Measurements from ENCODE around the gene C12orf43.

Gene C12orf43

DNA sequence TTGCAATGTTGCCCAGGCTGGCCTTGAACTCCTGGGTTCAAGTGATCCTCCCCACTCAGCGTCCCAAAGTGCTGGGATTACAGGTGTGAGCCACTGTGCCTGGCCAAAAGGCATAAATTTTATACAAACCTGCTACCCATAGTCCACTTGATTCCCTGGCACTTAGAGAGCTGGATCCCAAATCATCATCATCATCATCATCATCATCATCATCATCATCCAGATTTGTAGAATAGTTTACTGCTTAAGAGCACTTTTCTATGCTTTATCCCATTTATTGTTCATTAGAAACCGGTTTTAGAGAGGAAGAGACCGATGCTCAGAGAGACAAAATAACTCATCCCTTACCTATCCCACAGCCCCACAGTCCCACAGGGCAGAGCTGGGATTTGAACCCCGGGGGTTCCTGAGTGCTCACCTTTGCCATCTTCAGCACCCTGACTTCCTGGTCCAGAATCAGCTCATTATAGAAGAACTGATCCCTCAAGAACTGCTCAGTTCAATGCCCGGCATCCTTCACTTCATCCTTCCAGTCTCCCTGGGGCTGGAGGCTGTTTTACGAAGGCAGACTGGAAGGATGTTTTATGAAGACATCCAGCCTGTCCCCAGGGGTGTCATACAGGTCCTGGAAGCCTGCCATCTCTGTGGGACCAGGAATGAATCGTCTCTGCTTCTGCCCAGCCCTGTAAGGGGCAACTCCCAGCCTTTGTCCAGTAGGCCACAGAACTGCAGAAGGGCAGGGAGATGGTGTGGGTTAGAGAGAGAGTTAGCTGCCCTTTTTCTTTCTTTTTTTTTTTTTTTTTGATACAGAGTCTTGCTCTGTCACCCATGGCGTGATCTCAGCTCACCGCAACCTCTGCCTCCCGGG, 43.0 kb upstream of the C12orf43 start:
- TF ChIP-seq BACH2 (CRISPR knock-in tag; IDR thresholded peaks at IDR 0.05; ENCODE audit: borderline replicate concordance) = no peak
- no peak for TF ChIP-seq CSDC2 (CRISPR knock-in tag; IDR thresholded peaks at IDR 0.05)
- TF ChIP-seq, protein P1, sequence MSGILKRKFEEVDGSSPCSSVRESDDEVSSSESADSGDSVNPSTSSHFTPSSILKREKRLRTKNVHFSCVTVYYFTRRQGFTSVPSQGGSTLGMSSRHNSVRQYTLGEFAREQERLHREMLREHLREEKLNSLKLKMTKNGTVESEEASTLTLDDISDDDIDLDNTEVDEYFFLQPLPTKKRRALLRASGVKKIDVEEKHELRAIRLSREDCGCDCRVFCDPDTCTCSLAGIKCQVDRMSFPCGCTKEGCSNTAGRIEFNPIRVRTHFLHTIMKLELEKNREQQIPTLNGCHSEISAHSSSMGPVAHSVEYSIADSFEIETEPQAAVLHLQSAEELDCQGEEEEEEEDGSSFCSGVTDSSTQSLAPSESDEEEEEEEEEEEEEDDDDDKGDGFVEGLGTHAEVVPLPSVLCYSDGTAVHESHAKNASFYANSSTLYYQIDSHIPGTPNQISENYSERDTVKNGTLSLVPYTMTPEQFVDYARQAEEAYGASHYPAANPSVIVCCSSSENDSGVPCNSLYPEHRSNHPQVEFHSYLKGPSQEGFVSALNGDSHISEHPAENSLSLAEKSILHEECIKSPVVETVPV (CRISPR knock-in tag; IDR thresholded peaks at IDR 0.05) = no peak
- TF ChIP-seq ZFP30 (CRISPR knock-in tag; IDR thresholded peaks at IDR 0.05) = no peak
- TF ChIP-seq TOX (CRISPR knock-in tag; IDR thresholded peaks at IDR 0.05; ENCODE audit: borderline replicate concordance) = no peak
- TF ChIP-seq ARNTL (CRISPR knock-in tag; IDR thresholded peaks at IDR 0.05; ENCODE audit: borderline replicate concordance, low read depth) = no peak
- TF ChIP-seq GLIS3 (CRISPR knock-in tag; IDR thresholded peaks at IDR 0.05) = no peak
- no peak for TF ChIP-seq ZNF8 (CRISPR knock-in tag; IDR thresholded peaks at IDR 0.05)
- TF ChIP-seq, protein P2, sequence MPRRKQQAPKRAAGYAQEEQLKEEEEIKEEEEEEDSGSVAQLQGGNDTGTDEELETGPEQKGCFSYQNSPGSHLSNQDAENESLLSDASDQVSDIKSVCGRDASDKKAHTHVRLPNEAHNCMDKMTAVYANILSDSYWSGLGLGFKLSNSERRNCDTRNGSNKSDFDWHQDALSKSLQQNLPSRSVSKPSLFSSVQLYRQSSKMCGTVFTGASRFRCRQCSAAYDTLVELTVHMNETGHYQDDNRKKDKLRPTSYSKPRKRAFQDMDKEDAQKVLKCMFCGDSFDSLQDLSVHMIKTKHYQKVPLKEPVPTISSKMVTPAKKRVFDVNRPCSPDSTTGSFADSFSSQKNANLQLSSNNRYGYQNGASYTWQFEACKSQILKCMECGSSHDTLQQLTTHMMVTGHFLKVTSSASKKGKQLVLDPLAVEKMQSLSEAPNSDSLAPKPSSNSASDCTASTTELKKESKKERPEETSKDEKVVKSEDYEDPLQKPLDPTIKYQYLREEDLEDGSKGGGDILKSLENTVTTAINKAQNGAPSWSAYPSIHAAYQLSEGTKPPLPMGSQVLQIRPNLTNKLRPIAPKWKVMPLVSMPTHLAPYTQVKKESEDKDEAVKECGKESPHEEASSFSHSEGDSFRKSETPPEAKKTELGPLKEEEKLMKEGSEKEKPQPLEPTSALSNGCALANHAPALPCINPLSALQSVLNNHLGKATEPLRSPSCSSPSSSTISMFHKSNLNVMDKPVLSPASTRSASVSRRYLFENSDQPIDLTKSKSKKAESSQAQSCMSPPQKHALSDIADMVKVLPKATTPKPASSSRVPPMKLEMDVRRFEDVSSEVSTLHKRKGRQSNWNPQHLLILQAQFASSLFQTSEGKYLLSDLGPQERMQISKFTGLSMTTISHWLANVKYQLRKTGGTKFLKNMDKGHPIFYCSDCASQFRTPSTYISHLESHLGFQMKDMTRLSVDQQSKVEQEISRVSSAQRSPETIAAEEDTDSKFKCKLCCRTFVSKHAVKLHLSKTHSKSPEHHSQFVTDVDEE (CRISPR knock-in tag; IDR thresholded peaks at IDR 0.05) = no peak
- no peak for ATAC-seq

DNA sequence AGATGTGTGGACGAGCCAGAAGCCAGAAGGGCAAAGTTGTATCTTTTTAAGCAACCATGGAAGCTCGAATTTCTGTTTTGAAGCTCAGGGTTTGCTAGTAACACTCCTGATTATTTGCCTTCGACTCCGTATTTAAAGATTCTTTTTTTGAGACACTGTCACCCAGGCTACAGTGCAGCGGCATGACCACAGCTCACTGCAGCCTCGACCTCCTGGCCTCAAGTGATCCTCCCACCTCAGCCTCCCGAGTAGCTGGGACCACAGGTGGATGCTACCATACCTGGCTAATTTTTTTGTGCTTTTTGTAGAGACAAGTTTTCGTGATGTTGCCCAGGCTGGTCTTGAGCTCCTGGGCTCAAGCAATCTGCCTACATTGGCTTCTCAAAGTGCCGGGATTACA, 41.5 kb upstream of the C12orf43 start:
- TF ChIP-seq, protein P3, sequence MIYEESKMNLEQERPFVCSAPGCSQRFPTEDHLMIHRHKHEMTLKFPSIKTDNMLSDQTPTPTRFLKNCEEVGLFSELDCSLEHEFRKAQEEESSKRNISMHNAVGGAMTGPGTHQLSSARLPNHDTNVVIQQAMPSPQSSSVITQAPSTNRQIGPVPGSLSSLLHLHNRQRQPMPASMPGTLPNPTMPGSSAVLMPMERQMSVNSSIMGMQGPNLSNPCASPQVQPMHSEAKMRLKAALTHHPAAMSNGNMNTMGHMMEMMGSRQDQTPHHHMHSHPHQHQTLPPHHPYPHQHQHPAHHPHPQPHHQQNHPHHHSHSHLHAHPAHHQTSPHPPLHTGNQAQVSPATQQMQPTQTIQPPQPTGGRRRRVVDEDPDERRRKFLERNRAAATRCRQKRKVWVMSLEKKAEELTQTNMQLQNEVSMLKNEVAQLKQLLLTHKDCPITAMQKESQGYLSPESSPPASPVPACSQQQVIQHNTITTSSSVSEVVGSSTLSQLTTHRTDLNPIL (CRISPR knock-in tag; IDR thresholded peaks at IDR 0.05; ENCODE audit: low read depth) = no peak
- no peak for TF ChIP-seq ZC3H10 (CRISPR knock-in tag; IDR thresholded peaks at IDR 0.05)
- no peak for TF ChIP-seq ZNF8 (CRISPR knock-in tag; IDR thresholded peaks at IDR 0.05)
- TF ChIP-seq, protein P1 (CRISPR knock-in tag; IDR thresholded peaks at IDR 0.05) = no peak

DNA sequence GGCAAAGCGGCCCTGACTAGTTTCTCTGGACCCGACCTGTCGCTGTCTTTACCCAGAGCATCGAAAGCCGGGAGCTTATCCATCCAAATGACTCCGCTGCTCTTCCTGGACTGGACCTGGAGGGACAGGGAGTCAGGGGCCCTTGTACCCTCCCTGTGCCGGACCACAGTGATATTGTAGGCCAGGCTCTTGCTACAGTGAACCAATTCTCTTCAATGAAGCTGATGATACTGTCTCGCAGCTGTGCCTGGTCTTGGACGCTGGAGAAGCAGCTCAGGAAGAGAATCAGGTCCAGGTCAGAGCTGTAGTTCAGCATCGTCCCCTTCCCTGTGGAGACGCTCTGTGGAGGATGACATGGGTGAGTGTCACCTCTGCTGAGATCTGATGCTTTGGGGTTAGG, 37.4 kb upstream of the C12orf43 start:
- ATAC-seq = no peak

More for the DNA sequence above, 41.5 kb upstream of the C12orf43 start:
- ATAC-seq = no peak

DNA sequence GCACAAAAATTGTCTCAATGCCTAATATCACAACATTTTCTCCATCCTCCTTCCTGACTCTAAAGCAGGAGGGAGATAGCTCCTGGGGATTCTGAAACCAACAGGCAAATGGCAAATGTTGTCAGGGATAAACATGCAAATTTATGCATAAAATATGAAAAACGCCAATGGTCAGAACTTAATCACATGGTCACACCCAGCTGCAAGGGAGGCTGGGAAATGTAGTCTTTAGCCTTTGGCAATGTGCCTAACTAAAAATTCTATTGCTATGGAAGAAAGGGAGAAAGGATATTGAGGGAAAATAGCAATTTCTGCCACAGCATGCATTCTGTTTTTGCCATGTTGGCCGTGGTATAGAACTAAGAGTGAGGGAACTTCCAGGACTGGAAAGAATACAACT, 34.4 kb upstream of the C12orf43 start:
- ATAC-seq = peak; percentile 40; the same call in 1 of the 3 replicates
- TF ChIP-seq GLIS3 (CRISPR knock-in tag; IDR thresholded peaks at IDR 0.05) (no peak), PPARA (CRISPR knock-in tag; IDR thresholded peaks at IDR 0.05; ENCODE audit: borderline replicate concordance) (no peak), ESRRG (CRISPR knock-in tag; IDR thresholded peaks at IDR 0.05) (no peak), ZC3H10 (CRISPR knock-in tag; IDR thresholded peaks at IDR 0.05) (no peak), TCF4 (CRISPR knock-in tag; IDR thresholded peaks at IDR 0.05; ENCODE audit: borderline replicate concordance) (no peak), ZNF70 (CRISPR knock-in tag; IDR thresholded peaks at IDR 0.05) (no peak), OSR1 (CRISPR knock-in tag; IDR thresholded peaks at IDR 0.05) (no peak), TOX (CRISPR knock-in tag; IDR thresholded peaks at IDR 0.05; ENCODE audit: borderline replicate concordance) (no peak), ZFP3 (CRISPR knock-in tag; IDR thresholded peaks at IDR 0.05) (no peak), ISL1 (CRISPR knock-in tag; IDR thresholded peaks at IDR 0.05) (no peak), CSDC2 (CRISPR knock-in tag; IDR thresholded peaks at IDR 0.05) (no peak), SNAI2 (CRISPR knock-in tag; IDR thresholded peaks at IDR 0.05) (no peak), ZNF8 (CRISPR knock-in tag; IDR thresholded peaks at IDR 0.05) (no peak)
- TF ChIP-seq, protein P3 (CRISPR knock-in tag; IDR thresholded peaks at IDR 0.05; ENCODE audit: low read depth) = no peak
- TF ChIP-seq, protein P2 (CRISPR knock-in tag; IDR thresholded peaks at IDR 0.05) = no peak
- TF ChIP-seq, protein P4, sequence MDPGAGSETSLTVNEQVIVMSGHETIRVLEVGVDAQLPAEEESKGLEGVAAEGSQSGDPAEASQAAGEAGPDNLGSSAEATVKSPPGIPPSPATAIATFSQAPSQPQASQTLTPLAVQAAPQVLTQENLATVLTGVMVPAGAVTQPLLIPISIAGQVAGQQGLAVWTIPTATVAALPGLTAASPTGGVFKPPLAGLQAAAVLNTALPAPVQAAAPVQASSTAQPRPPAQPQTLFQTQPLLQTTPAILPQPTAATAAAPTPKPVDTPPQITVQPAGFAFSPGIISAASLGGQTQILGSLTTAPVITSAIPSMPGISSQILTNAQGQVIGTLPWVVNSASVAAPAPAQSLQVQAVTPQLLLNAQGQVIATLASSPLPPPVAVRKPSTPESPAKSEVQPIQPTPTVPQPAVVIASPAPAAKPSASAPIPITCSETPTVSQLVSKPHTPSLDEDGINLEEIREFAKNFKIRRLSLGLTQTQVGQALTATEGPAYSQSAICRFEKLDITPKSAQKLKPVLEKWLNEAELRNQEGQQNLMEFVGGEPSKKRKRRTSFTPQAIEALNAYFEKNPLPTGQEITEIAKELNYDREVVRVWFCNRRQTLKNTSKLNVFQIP (CRISPR knock-in tag; IDR thresholded peaks at IDR 0.05; ENCODE audit: borderline replicate concordance, low read depth) = no peak

More for the DNA sequence above, 37.4 kb upstream of the C12orf43 start:
- TF ChIP-seq ISL1 (CRISPR knock-in tag; IDR thresholded peaks at IDR 0.05) (no peak), BACH2 (CRISPR knock-in tag; IDR thresholded peaks at IDR 0.05; ENCODE audit: borderline replicate concordance) (no peak), ZNF70 (CRISPR knock-in tag; IDR thresholded peaks at IDR 0.05) (no peak)

Data from SK-N-SH treated with all-trans-retinoic acid at 6 μM for 48 hours (cell line).